ENCODE data around the gene ZNF710.

Gene ZNF710

DNA sequence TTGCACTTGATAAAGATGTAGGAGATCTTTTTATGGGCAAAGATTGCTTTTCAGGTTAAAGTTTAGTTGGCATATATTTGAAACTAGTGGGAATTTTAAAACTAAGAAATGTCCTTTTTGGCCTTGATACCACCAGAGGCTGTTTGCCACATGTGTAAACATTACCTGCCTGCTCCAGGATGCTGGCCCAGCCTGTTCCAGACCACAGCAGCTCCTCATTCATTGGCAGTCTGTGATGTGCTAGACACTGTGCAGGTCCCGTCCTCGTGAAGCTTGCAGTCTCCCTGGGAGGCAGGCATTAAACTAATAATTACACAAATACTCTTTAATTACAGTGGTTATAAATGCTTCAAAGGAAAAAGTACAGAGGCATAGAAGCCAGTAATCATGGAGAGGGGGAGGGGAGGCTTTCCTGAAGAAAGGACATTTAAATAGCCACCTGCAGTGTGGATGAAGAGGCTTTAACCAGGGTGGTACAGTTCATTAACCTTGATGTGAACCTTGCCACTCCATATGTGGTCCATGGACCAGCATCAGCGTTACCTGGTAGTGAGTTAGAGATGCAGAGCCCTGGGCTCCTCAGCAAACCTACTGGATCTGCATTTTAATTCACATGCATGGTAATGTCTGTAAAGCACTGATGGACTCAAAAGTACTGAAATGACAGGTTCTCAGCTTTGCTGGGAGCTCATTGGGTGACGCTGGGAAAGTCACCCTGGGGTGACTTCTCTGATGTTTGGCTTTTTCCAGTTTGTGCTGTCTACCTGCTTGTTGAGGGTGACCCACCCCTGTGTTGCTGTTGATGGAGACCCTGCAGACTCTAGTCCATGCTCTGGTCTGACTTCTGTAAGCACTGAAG, 5.3 kb downstream of the ZNF710 start:
- H3K4me1 ChIP-seq = no peaks in the 10 kb centered on the region

DNA sequence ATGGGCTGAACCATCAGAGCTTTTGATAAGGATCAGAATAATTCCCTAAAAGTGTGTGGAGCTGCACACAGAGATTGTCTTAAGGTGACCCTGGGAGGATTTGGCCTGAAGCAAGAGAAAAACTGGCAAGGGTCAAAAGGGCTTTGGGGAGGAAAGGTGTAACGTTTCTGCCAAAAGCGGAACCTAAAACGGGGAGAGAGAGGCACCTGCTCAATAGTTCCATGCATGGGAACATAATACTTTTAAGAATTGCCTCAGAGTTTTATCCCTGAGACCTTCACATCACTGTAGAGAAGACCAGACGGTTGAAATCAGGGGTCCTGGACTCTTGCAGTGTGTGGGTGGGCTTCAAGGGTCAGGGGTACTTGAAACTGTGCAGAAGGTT, 5.9 kb downstream of the ZNF710 start:
- Histone ChIP-seq H3K4me2 (ENCODE audit: low read length) (no peak overlapping the region), H3K9me3 (ENCODE audit: control insufficient read depth, low read length) (no peaks in the 10 kb centered on the region), H3K79me2 (peaks cover 12% of the 10 kb centered on the region), H3K27ac (no peak overlapping the region), H2AFZ (no peak overlapping the region), H3K27me3 (ENCODE audit: control insufficient read depth, insufficient read depth, low read length) (no peaks in the 10 kb centered on the region), H3K4me3 (ENCODE audit: low read depth, low read length) (no peak overlapping the region), H3K36me3 (ENCODE audit: control insufficient read depth, insufficient read depth, low read length) (no peaks in the 10 kb centered on the region), H3K9ac (no peak overlapping the region), H3K4me1 (no peaks in the 10 kb centered on the region)
- TF ChIP-seq, protein P1, sequence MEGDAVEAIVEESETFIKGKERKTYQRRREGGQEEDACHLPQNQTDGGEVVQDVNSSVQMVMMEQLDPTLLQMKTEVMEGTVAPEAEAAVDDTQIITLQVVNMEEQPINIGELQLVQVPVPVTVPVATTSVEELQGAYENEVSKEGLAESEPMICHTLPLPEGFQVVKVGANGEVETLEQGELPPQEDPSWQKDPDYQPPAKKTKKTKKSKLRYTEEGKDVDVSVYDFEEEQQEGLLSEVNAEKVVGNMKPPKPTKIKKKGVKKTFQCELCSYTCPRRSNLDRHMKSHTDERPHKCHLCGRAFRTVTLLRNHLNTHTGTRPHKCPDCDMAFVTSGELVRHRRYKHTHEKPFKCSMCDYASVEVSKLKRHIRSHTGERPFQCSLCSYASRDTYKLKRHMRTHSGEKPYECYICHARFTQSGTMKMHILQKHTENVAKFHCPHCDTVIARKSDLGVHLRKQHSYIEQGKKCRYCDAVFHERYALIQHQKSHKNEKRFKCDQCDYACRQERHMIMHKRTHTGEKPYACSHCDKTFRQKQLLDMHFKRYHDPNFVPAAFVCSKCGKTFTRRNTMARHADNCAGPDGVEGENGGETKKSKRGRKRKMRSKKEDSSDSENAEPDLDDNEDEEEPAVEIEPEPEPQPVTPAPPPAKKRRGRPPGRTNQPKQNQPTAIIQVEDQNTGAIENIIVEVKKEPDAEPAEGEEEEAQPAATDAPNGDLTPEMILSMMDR (IDR thresholded peaks at IDR 0.05) = no peak

More for the DNA sequence above, 5.3 kb downstream of the ZNF710 start:
- Histone ChIP-seq H3K4me3 (ENCODE audit: low read depth, low read length) (no peak overlapping the region), H3K79me2 (peaks cover 12% of the 10 kb centered on the region), H3K4me2 (ENCODE audit: low read length) (no peak overlapping the region), H3K9ac (no peak overlapping the region), H2AFZ (no peak overlapping the region), H3K36me3 (ENCODE audit: control insufficient read depth, insufficient read depth, low read length) (no peaks in the 10 kb centered on the region), H3K27me3 (ENCODE audit: control insufficient read depth, insufficient read depth, low read length) (no peaks in the 10 kb centered on the region), H3K27ac (no peak overlapping the region), H3K9me3 (ENCODE audit: control insufficient read depth, low read length) (no peaks in the 10 kb centered on the region)
- TF ChIP-seq, protein P1 (IDR thresholded peaks at IDR 0.05) = no peak

DNA sequence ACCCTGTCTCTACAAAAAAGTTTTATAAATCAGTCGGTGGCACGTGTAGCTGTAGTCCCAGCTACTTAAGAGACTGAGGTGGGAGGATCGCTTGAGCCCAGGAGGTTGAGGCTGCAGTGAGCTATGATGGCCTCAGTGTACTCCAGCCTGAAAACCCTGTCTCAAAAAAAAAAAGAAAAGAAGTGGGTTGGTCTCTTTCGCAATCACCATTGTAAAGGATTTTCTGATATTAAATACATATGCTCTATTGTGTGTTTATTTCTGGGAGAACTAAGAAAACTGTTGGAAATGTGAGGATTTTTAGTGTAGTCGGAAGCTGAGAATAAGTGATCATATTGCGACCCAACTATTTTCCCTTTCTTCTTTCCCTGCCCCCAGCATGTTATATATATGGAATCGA, 7.5 kb downstream of the ZNF710 start:
- Histone ChIP-seq H2AFZ (no peak overlapping the region), H3K27me3 (ENCODE audit: control insufficient read depth, insufficient read depth, low read length) (no peaks in the 10 kb centered on the region), H3K36me3 (ENCODE audit: control insufficient read depth, insufficient read depth, low read length) (no peaks in the 10 kb centered on the region), H3K27ac (no peak overlapping the region), H3K4me1 (no peaks in the 10 kb centered on the region), H3K9me3 (ENCODE audit: control insufficient read depth, low read length) (no peaks in the 10 kb centered on the region), H3K79me2 (peaks cover 12% of the 10 kb centered on the region), H3K4me3 (ENCODE audit: low read depth, low read length) (no peak overlapping the region), H3K9ac (no peak overlapping the region), H3K4me2 (ENCODE audit: low read length) (no peak overlapping the region)
- TF ChIP-seq, protein P1 (IDR thresholded peaks at IDR 0.05) = no peak

DNA sequence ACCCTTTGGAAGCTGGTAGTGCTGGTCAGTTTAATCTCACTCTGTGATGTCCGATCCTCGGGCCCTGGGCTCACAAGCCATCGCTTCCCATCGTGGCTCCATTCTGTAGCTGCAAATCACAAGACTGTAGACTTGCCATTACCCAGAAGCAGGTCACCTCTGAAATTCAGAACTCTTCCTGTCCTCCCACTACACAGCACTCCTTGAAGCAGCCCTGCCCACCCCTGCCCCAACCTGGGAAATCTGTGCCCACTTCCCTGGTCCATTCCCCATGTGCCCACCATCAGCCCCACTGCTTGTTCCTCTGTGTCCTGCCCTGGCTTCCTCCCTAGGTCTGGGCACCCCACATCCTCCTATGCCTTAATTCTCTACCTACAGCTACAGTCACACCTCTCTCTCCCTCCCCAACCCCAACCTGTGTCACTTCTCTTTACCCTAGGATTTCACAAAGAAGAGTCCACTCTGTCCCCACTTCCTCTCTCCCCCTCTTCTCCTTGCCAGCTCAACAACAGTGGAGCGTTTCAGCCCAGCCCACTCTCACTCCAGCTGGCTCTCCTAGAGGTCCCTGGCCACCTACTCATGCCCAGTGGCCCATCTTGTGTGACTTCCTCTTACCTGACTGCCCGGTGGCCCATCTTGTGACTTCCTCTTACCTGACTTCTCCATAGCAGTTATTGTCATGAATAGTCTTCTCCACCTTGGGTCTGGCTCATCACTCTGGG, 8.3 kb downstream of the ZNF710 start:
- Histone ChIP-seq H3K4me1 (no peaks in the 10 kb centered on the region), H3K4me3 (ENCODE audit: low read depth, low read length) (no peak overlapping the region), H3K27ac (no peak overlapping the region), H3K36me3 (ENCODE audit: control insufficient read depth, insufficient read depth, low read length) (no peaks in the 10 kb centered on the region), H2AFZ (no peak overlapping the region), H3K27me3 (ENCODE audit: control insufficient read depth, insufficient read depth, low read length) (no peaks in the 10 kb centered on the region), H3K79me2 (peaks cover 12% of the 10 kb centered on the region), H3K9me3 (ENCODE audit: control insufficient read depth, low read length) (no peaks in the 10 kb centered on the region), H3K9ac (no peak overlapping the region), H3K4me2 (ENCODE audit: low read length) (no peak overlapping the region)
- TF ChIP-seq, protein P1 (IDR thresholded peaks at IDR 0.05) = no peak
